Measurements from ENCODE around the gene MBP. TPM values are rescaled to one million over a fixed set of nuclear protein-coding genes. Genes with fewer than 3 reads are reported as not detected.

Gene MBP
- total and polyA plus RNA-seq, 4 experiments from 2014 or later: 92.2 to 187 (median 149) TPM

DNA sequence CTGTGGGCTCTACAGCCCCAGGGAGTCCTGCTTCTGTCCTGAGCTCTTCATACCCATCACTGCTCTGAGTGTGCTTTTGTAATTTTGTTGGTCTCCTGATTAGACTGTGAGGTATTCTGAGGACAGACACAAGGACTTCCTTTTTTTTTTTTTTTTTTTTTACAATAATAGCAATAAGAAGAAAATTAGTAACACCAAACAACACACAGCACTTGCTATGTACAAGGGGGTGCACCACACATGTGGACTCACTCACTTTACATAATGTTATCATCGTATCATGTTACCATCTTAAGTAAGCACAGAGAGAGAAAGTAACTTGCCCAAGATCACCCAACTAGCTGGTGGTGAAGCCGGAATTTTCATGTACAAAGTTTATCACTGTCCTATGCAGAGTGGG lies 34.6 kb downstream of the MBP start:
- ChIA-PET CTCF (ENCODE audit: partially characterized antibody) (interaction anchor here (0.9 to 2.3 kb wide), 4 partner anchors 24 to 109 kb away, joined by 3 to 6 read pairs (median 3); no protein-coding TSS in a partner anchor), POLR2A (ENCODE audit: partially characterized antibody) (interaction anchor here (1.0 to 6.0 kb wide), 9 partner anchors 10 to 42 kb away, joined by 3 to 82 read pairs (median 4); partner anchors contain the start of gene MBP)
- Histone ChIP-seq H3K36me3 (ENCODE audit: insufficient read depth, low read length) (peaks cover 9% of the 10 kb centered on the region), H3K27me3 (ENCODE audit: insufficient read depth, low read length) (no peaks in the 10 kb centered on the region), H3K4me3 (ENCODE audit: low read length in 2 of 2) (no peak overlapping the region), H3K9me3 (ENCODE audit: control insufficient read depth in 1 of 2, low read length in 2 of 2) (no peaks in the 10 kb centered on the region), H3K4me1 (ENCODE audit: insufficient read depth, low read length) (peaks cover 89% of the 10 kb centered on the region), H3K27ac (ENCODE audit: low read depth, low read length) (no peak overlapping the region)
- Mint-ChIP-seq H3K9me3 (peaks cover 0 to 1% (median 0%) of the 10 kb centered on the region in 8 donors), H3K27me3 (no peaks in the 10 kb centered on the region), H3K36me3 (peaks cover 16 to 66% of the 10 kb centered on the region in 2 donors), H3K27ac (peak overlapping the region; percentile 73 to 98 (median 78)), H3K4me1 (peaks cover 66 to 97% (median 85%) of the 10 kb centered on the region in 4 donors), H3K4me3 (peak overlapping the region in 1 of 8 donors; percentile 39)
- intact Hi-C loops (cut with micrococcal nuclease): no loop called here
- DNase-seq: no peak

DNA sequence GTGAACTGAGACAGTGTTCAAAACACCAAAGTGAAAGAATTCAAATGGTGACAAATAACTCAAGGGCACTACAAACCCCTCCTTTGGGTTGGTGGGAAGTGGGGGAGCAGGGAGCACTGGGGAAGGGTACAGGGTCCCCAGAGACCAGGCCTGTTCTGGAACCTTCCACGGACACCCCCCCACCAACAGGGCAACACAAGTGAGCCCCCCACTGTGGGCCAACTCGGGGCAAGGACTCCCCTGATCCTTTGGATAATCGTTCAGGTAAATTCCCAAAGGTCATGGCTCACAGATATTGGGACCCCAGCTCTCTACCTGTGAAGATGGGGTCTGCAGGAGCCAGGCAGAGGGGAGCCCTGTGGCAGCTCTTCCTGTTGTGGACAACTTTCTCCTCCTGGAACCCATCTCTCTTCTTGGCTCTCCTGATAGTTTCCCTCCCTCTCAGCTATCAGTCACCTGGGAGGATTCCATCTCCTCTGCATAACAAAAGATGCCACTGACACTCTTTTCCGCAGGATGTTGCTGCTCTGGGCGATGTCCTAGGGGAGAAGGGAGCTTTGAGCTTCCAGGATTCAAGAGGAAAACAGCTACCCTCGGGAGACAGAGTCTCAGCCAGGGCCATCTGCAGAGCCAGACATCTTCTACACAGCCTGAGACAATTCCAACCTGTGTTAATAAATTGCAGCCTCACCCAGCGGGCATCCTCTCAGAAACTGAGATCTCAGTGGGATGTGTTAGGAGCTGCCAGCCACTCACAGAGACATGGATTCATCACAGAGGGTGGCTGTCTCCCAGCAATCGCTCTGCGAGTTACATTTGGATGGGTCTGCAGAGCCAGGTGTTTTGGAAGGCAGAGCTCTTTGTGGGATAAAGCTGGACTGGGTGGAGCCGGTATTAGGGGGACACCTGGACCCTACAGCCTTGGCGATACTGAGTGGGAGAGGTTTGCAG lies 35.4 kb downstream of the MBP start:
- Histone ChIP-seq H3K27me3 (ENCODE audit: insufficient read depth, low read length) (no peaks in the 10 kb centered on the region), H3K27ac (ENCODE audit: low read depth, low read length) (no peak overlapping the region), H3K4me1 (ENCODE audit: insufficient read depth, low read length) (peaks cover 88% of the 10 kb centered on the region), H3K4me3 (ENCODE audit: low read length in 2 of 2) (no peak overlapping the region), H3K9me3 (ENCODE audit: control insufficient read depth in 1 of 2, low read length in 2 of 2) (no peaks in the 10 kb centered on the region), H3K36me3 (ENCODE audit: insufficient read depth, low read length) (peaks cover 8% of the 10 kb centered on the region)
- Mint-ChIP-seq H3K36me3 (peaks cover 23 to 64% of the 10 kb centered on the region in 2 donors), H3K27me3 (no peaks in the 10 kb centered on the region), H3K9me3 (peaks cover 0 to 1% (median 0%) of the 10 kb centered on the region in 8 donors), H3K4me1 (peaks cover 68 to 98% (median 87%) of the 10 kb centered on the region in 4 donors), H3K4me3 (peak overlapping the region in 2 of 8 donors; percentile 35 to 38), H3K27ac (peak overlapping the region; percentile 78 to 97 (median 84))
- DNase-seq: no peak
- ChIA-PET POLR2A (ENCODE audit: partially characterized antibody) (interaction anchor here (0.8 to 6.0 kb wide), 14 partner anchors 9 to 43 kb away, joined by 3 to 82 read pairs (median 4); partner anchors contain the start of gene MBP), CTCF (ENCODE audit: partially characterized antibody) (interaction anchor here (0.7 to 2.3 kb wide), 10 partner anchors 11 to 113 kb away, joined by 3 to 7 read pairs (median 4); no protein-coding TSS in a partner anchor)
- intact Hi-C loops (cut with micrococcal nuclease): no loop called here

- intact Hi-C loops (cut with micrococcal nuclease): no loop called here
- peak overlapping the region in 4 of 8 donors; percentile 12 to 35 (median 28) for H3K4me3 Mint-ChIP-seq
Measured at GRCh38 chr18:77095391-77096371, 36.9 kb downstream of the MBP start.

DNA sequence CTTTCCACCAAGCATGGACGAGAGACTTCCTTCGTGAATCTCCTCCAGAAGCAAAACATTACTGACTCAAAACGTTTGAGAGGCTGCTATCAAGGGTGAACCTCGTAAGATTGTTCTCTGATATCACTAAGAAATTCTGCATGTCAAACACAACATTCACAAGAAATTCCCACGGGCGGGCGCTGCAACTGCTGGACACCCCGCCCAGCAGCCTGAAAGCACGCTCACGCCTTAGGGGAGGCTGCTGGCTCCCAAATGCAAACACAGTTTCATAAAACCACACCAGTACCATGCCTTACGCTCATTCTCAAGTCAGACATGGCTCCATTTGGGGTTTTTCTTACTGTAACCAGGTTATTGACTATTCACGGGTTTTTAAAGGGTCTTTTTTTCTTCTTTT lies 39.0 kb downstream of the MBP start:
- POLR2A ChIA-PET (ENCODE audit: partially characterized antibody): no interaction called here
- H3K4me3 ChIP-seq (ENCODE audit: low read length in 2 of 2): no peak overlapping the region
- no peaks in the 10 kb centered on the region for H3K27me3 ChIP-seq (ENCODE audit: insufficient read depth, low read length)
- Mint-ChIP-seq H3K4me1 (peaks cover 57 to 95% (median 81%) of the 10 kb centered on the region in 4 donors), H3K27ac (peak overlapping the region in 4 of 7 donors; percentile 22 to 82 (median 51)), H3K4me3 (peak overlapping the region in 1 of 8 donors; percentile 44), H3K9me3 (no peaks in the 10 kb centered on the region), H3K27me3 (no peaks in the 10 kb centered on the region), H3K36me3 (peaks cover 34 to 61% of the 10 kb centered on the region in 2 donors)
- peaks cover 85% of the 10 kb centered on the region for H3K4me1 ChIP-seq (ENCODE audit: insufficient read depth, low read length)
- CTCF ChIA-PET (ENCODE audit: partially characterized antibody): no interaction called here
- no peak for DNase-seq
- H3K27ac ChIP-seq (ENCODE audit: low read depth, low read length): no peak overlapping the region
- intact Hi-C loops (cut with micrococcal nuclease): no loop called here
- peaks cover 16% of the 10 kb centered on the region for H3K36me3 ChIP-seq (ENCODE audit: insufficient read depth, low read length)
- no peaks in the 10 kb centered on the region for H3K9me3 ChIP-seq (ENCODE audit: control insufficient read depth in 1 of 2, low read length in 2 of 2)

More at GRCh38 chr18:77095391-77096371, 36.9 kb downstream of the MBP start:
- Histone ChIP-seq H3K36me3 (ENCODE audit: insufficient read depth, low read length) (peaks cover 11% of the 10 kb centered on the region), H3K4me1 (ENCODE audit: insufficient read depth, low read length) (peaks cover 85% of the 10 kb centered on the region), H3K4me3 (ENCODE audit: low read length in 2 of 2) (no peak overlapping the region), H3K27me3 (ENCODE audit: insufficient read depth, low read length) (no peaks in the 10 kb centered on the region), H3K9me3 (ENCODE audit: control insufficient read depth in 1 of 2, low read length in 2 of 2) (no peaks in the 10 kb centered on the region), H3K27ac (ENCODE audit: low read depth, low read length) (peak overlapping the region; percentile 28)
- H3K27ac Mint-ChIP-seq: peak overlapping the region; percentile 57 to 97 (median 81)
- H3K9me3 Mint-ChIP-seq: peaks cover 0 to 1% (median 0%) of the 10 kb centered on the region in 8 donors
- DNase-seq: no peak
- peaks cover 64 to 95% (median 84%) of the 10 kb centered on the region in 4 donors for H3K4me1 Mint-ChIP-seq
- no peaks in the 10 kb centered on the region for H3K27me3 Mint-ChIP-seq
- CTCF ChIA-PET (ENCODE audit: partially characterized antibody): interaction anchor here (0.7 to 2.3 kb wide), 6 partner anchors 13 to 115 kb away, joined by 3 to 7 read pairs (median 4); no protein-coding TSS in a partner anchor
- peaks cover 25 to 58% of the 10 kb centered on the region in 2 donors for H3K36me3 Mint-ChIP-seq
- POLR2A ChIA-PET (ENCODE audit: partially characterized antibody): interaction anchor here (0.6 to 2.9 kb wide), 6 partner anchors 10 to 28 kb away, joined by 3 to 17 read pairs (median 4); no protein-coding TSS in a partner anchor

DNA sequence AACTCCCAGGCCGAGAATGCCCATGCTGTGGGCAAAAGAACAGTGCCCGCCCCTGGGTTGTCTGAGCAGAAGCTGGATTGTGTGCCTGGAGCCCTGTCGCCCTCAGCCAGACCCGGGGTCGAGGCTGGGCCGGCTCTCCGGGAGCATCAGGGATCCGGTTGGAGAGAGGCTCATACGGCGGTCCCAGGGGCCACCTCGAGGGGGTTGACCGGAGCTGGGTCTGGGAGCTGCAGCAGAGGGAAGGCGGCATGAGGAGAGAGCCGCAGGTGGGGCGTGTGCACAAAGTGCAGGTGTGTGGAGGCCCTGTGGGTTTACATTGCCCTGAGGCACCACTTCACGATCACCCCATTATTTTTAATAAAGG lies 39.5 kb downstream of the MBP start:
- Histone ChIP-seq H3K27me3 (ENCODE audit: insufficient read depth, low read length) (no peaks in the 10 kb centered on the region), H3K4me1 (ENCODE audit: insufficient read depth, low read length) (peaks cover 80% of the 10 kb centered on the region), H3K4me3 (ENCODE audit: low read length in 2 of 2) (no peak overlapping the region), H3K9me3 (ENCODE audit: control insufficient read depth in 1 of 2, low read length in 2 of 2) (no peaks in the 10 kb centered on the region), H3K27ac (ENCODE audit: low read depth, low read length) (no peak overlapping the region), H3K36me3 (ENCODE audit: insufficient read depth, low read length) (peaks cover 16% of the 10 kb centered on the region)
- Mint-ChIP-seq H3K27ac (peak overlapping the region in 2 of 7 donors; percentile 22 to 88), H3K27me3 (no peaks in the 10 kb centered on the region), H3K9me3 (no peaks in the 10 kb centered on the region), H3K36me3 (peaks cover 35 to 60% of the 10 kb centered on the region in 2 donors), H3K4me1 (peaks cover 55 to 90% (median 76%) of the 10 kb centered on the region in 4 donors), H3K4me3 (no peak overlapping the region)
- ChIA-PET CTCF (ENCODE audit: partially characterized antibody) (interaction anchor here (1.0 kb wide), 1 partner anchor 8 kb away, joined by 3 read pairs; no protein-coding TSS in a partner anchor), POLR2A (ENCODE audit: partially characterized antibody) (no interaction called here)
- intact Hi-C loops (cut with micrococcal nuclease): no loop called here
- no peak for DNase-seq

DNA sequence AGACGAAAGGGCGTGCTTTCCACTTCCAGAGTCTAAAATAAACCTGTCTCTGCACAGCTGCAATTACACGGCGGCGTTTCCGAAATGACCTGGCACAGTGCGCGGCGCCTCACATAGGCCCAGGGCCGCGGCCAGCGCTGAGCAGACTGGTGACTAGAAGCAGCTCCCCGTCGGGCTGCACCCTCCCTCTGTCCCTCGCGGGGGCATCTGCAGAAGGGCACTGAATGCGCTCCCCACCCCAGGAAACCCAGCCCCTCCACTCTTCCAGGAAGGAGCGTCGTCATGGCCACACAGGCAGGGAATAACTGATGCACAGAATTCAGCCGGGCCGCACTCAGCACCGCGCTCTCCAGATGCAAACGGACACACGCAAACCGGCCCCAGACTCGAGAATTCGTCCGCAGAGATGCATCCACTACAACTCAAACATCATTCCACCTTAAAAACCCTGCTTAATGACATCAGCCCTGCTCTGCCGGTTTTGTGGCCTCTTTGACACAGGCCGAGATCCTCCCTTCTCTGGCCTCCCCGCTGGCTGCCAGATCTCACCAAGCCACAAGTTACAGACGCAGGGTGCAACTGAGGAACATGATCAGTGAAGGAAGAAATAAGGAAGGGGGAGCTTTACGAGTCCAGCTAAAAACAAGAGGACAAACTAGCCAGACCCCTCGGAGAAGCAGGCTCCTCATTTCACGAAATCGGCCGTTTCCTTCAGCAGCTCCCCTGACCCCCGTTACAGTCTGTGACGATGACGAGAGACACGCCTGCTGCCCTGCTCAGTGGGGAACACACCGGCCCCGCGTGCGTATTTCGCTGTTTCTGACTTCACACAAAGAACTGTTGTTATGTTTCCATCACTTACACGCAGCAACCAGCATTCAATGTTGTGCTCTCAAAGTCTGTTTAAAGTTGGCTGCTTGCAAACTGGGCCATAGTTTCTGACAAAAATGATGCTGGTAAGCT lies 40.2 kb downstream of the MBP start:
- Mint-ChIP-seq H3K4me1 (peaks cover 51 to 83% (median 71%) of the 10 kb centered on the region in 4 donors), H3K36me3 (peaks cover 35 to 56% of the 10 kb centered on the region in 2 donors), H3K27ac (peak overlapping the region; percentile 34 to 88 (median 61)), H3K4me3 (peak overlapping the region in 4 of 8 donors; percentile 15 to 60 (median 48)), H3K27me3 (no peaks in the 10 kb centered on the region), H3K9me3 (no peaks in the 10 kb centered on the region)
- no peaks in the 10 kb centered on the region for H3K9me3 ChIP-seq (ENCODE audit: control insufficient read depth in 1 of 2, low read length in 2 of 2)
- H3K4me1 ChIP-seq (ENCODE audit: insufficient read depth, low read length): peaks cover 74% of the 10 kb centered on the region
- intact Hi-C loops (cut with micrococcal nuclease): no loop called here
- DNase-seq: no peak
- POLR2A ChIA-PET (ENCODE audit: partially characterized antibody): no interaction called here
- H3K27me3 ChIP-seq (ENCODE audit: insufficient read depth, low read length): no peaks in the 10 kb centered on the region
- CTCF ChIA-PET (ENCODE audit: partially characterized antibody): interaction anchor here (1.0 kb wide), 1 partner anchor 9 kb away, joined by 3 read pairs; no protein-coding TSS in a partner anchor
- peaks cover 16% of the 10 kb centered on the region for H3K36me3 ChIP-seq (ENCODE audit: insufficient read depth, low read length)
- H3K27ac ChIP-seq (ENCODE audit: low read depth, low read length): no peak overlapping the region
- H3K4me3 ChIP-seq (ENCODE audit: low read length in 2 of 2): no peak overlapping the region
